Nephron progenitor cell (in vitro differentiated cells): ENCODE results near the gene GYPC.
A peak's percentile ranks its signal among the peaks of the same experiment; 100 is the strongest.

Experiments used
- DNase-seq: peaks from one replicate; pipeline ENCODE4 v3.0.0; 2021
- H3K27ac Mint-ChIP-seq: 2 replicates; pipeline ENCODE4 v1.8.0; 2021; ENCODE audit warnings: mild to moderate bottlenecking, moderate library complexity, mixed read lengths
- H3K27me3 Mint-ChIP-seq: 2 replicates; pipeline ENCODE4 v1.8.0; 2021; ENCODE audit warnings: mild to moderate bottlenecking, low read depth, mixed read lengths; ENCODE audit not compliant: poor library complexity
- H3K36me3 Mint-ChIP-seq: 2 replicates; pipeline ENCODE4 v1.8.0; 2021; ENCODE audit warnings: low read depth, mixed read lengths
- H3K4me1 Mint-ChIP-seq: 2 replicates; pipeline ENCODE4 v1.8.0; 2021; ENCODE audit warnings: mixed read lengths
- H3K4me3 Mint-ChIP-seq: 2 replicates; pipeline ENCODE4 v1.8.0; 2021; ENCODE audit warnings: mild to moderate bottlenecking, moderate library complexity, mixed read lengths
- H3K9me3 Mint-ChIP-seq: 2 replicates; pipeline ENCODE4 v1.8.0; 2021; ENCODE audit warnings: mild to moderate bottlenecking, moderate library complexity, mixed read lengths
- CTCF ChIP-seq: fragments of 200-600 bp; sonication (generic); IDR thresholded peaks from 2 replicates; pipeline ENCODE4 v1.5.0; 2021; ENCODE audit warnings: antibody characterized with exemption

Gene GYPC

DNA sequence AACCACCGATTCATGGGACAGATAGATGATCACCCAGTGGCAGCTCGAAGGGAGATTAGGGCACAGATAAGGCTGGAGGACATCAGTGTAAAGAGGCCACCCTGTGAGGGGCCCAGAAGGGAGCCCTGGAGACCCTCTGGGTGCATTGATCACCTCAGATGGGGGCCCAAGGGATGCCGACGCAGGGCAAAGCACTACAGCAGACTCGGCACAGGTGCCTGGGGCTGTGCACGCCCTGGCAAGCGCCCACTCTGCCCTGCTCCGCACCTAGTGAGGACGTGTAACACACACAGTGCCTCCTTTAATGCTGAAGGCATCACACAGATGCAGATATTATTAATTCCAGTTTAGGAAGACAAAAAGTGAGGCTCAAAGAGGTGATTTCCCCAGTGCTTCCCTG lies 9.5 kb downstream of the GYPC start:
- peaks cover 34% of the 10 kb centered on the region for H3K36me3 Mint-ChIP-seq
- no peak for TF ChIP-seq CTCF
- peaks cover 99% of the 10 kb centered on the region for H3K4me1 Mint-ChIP-seq
- no peak for DNase-seq
- H3K9me3 Mint-ChIP-seq: no peaks in the 10 kb centered on the region
- peaks cover 4% of the 10 kb centered on the region for H3K27me3 Mint-ChIP-seq
- H3K4me3 Mint-ChIP-seq: peak overlapping the region; percentile 8
- H3K27ac Mint-ChIP-seq: peak overlapping the region; percentile 92

DNA sequence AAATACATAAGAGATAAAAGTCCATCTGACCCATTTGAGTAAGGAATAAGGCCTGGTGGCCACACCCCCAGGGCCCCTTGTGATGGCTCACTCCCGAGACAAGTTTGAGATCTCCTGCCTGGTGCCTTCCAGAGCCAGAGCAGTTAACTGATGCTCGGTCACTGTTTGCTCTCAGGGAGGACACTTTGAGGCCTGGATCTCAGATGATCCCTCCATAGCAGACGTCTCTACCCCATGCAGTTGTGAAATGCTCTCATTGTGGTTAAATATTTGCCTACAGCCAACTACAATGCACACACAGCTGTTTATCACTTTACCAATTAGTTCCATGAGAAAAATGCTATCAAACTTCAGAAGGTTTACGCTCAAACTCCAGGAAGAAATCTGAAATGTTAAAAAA lies 12.3 kb downstream of the GYPC start:
- H3K27me3 Mint-ChIP-seq: peaks cover 6% of the 10 kb centered on the region
- H3K4me1 Mint-ChIP-seq: peaks cover 92% of the 10 kb centered on the region

DNA sequence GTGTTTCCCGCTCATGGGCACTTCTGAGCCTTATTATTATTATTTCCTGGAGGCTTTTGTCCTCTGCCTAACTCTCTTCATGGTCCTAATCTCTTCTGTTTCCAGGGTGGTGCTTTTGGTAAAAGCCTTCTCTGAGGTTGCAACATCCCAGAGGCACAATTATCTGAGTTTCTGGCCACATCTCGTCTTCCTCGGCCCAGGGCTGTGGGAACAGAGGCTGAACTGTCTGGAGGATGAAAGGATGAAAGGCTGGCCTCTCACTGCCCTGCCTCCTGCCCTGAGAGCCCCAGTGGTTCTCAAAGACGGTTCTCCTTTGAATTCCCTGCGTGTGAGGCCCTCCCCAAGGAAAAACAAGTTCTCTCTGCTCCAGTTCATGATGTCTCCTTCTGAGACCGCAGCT lies 13.8 kb downstream of the GYPC start:
- no peak overlapping the region for H3K4me3 Mint-ChIP-seq
- peak overlapping the region; percentile 96 for H3K27ac Mint-ChIP-seq
- H3K9me3 Mint-ChIP-seq: peaks cover 10% of the 10 kb centered on the region
- peaks cover 6% of the 10 kb centered on the region for H3K27me3 Mint-ChIP-seq
- H3K4me1 Mint-ChIP-seq: peaks cover 80% of the 10 kb centered on the region
- no peak for DNase-seq
- TF ChIP-seq CTCF: no peak
- peaks cover 69% of the 10 kb centered on the region for H3K36me3 Mint-ChIP-seq

More for the DNA sequence above, 12.3 kb downstream of the GYPC start:
- H3K4me3 Mint-ChIP-seq: no peak overlapping the region
- H3K27ac Mint-ChIP-seq: no peak overlapping the region
- no peaks in the 10 kb centered on the region for H3K9me3 Mint-ChIP-seq
- no peak for TF ChIP-seq CTCF
- DNase-seq: no peak
- peaks cover 54% of the 10 kb centered on the region for H3K36me3 Mint-ChIP-seq

DNA sequence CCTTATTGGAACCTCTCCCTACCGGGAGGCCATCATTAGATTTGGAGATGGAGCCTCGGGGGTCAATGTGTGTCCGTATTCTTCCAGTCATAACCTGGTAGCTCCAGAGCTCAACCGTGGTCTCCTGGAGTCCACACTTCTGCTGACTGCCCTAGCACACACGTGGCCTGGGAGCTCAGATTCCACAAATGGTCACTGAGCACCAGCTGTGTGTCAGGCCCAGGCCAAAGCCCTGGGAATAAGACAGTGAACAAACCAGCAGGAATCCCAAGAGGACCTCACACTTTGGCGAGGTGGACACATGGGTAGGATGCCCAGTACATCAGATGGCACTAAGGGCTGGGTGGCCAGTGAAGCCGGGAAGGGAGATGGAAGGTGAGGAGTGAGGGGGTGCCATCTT lies 15.5 kb downstream of the GYPC start:
- Mint-ChIP-seq H3K27me3 (peaks cover 9% of the 10 kb centered on the region), H3K27ac (no peak overlapping the region), H3K36me3 (peaks cover 87% of the 10 kb centered on the region), H3K4me1 (peaks cover 69% of the 10 kb centered on the region), H3K4me3 (no peak overlapping the region), H3K9me3 (peaks cover 27% of the 10 kb centered on the region)
- no peak for TF ChIP-seq CTCF
- no peak for DNase-seq

- no peak for TF ChIP-seq CTCF
- Mint-ChIP-seq H3K4me1 (peaks cover 63% of the 10 kb centered on the region), H3K36me3 (peaks cover 89% of the 10 kb centered on the region), H3K27ac (peak overlapping the region; percentile 95), H3K9me3 (peaks cover 34% of the 10 kb centered on the region), H3K4me3 (no peak overlapping the region), H3K27me3 (peaks cover 5% of the 10 kb centered on the region)
- DNase-seq: no peak
These were observed 17.1 kb downstream of the GYPC start for GRCh38 chr2:126672980-126673605.

- no peak overlapping the region for H3K4me3 Mint-ChIP-seq
- no peak for TF ChIP-seq CTCF
- peaks cover 40% of the 10 kb centered on the region for H3K9me3 Mint-ChIP-seq
- peaks cover 5% of the 10 kb centered on the region for H3K27me3 Mint-ChIP-seq
- H3K36me3 Mint-ChIP-seq: peaks cover 89% of the 10 kb centered on the region
- H3K27ac Mint-ChIP-seq: no peak overlapping the region
- peaks cover 60% of the 10 kb centered on the region for H3K4me1 Mint-ChIP-seq
- DNase-seq: no peak
These were observed 18.3 kb downstream of the GYPC start for GRCh38 chr2:126674075-126674744.
